ENCODE data around the gene HOXD12.

DNA sequence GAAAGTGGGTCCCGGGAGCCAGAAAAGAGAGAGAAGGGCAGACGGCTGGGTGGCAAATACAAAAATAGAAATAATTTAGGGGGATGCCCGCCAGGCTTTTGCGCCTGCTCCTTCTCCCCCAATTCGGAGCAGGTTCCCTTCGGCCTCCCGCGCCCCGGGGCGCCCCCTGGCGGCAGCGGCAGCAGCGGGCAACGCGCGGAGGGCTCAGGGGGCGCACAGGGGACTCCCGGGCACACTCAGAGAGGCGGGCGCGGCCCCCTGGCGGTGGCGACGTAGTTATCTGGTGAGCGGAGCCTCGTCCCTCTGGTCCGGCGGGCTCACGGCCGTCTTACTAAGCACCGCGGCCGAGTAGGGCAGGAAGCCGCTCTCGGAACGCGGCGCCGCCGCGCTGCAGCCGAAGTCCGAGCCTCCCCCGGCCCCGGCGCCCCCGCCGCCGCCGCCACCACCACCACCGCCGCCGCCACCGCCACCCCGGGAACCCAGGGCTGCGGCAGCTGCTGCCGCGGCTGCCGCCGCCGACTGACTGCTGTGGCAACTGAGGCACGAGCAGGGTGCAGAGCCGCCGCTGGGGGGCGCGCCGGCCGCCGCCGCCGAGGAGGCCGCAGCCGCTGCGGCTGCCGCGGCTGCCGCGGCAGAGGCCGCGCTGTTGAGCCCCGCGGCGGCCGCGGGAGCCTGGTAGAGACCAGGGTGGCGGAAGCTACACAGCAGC, 19.6 kb upstream of the HOXD12 start:
- TF ChIP-seq, protein P1, sequence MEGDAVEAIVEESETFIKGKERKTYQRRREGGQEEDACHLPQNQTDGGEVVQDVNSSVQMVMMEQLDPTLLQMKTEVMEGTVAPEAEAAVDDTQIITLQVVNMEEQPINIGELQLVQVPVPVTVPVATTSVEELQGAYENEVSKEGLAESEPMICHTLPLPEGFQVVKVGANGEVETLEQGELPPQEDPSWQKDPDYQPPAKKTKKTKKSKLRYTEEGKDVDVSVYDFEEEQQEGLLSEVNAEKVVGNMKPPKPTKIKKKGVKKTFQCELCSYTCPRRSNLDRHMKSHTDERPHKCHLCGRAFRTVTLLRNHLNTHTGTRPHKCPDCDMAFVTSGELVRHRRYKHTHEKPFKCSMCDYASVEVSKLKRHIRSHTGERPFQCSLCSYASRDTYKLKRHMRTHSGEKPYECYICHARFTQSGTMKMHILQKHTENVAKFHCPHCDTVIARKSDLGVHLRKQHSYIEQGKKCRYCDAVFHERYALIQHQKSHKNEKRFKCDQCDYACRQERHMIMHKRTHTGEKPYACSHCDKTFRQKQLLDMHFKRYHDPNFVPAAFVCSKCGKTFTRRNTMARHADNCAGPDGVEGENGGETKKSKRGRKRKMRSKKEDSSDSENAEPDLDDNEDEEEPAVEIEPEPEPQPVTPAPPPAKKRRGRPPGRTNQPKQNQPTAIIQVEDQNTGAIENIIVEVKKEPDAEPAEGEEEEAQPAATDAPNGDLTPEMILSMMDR (conservative IDR thresholded peaks at IDR 0.05; ENCODE audit: low read length): no peak
- TF ChIP-seq EZH2phosphoT487 (IDR thresholded peaks at IDR 0.05; ENCODE audit: borderline replicate concordance, low read depth, low read length): no peak

Measured in OCI-LY7 (cell line).